OCI-LY7 (cell line): ENCODE measurements around the gene NUP210. TPM values are rescaled to one million over a fixed set of nuclear protein-coding genes. Genes with fewer than 3 reads are reported as not detected.

Source experiments
- BruUV-seq: library from RNA; stranded (reverse); fragments of 400-500 nt; replicated peaks from 2 replicates; lab custom pipeline; 2021; lab: Mats Ljungman, UMichigan
- CTCF ChIA-PET: fragments of 300-600 bp; sonication (Branson Sonifier 250); formaldehyde crosslinking; loops from one replicate; lab custom pipeline; 2022; ENCODE audit warnings: antibody characterized with exemption; ENCODE audit not compliant: unreplicated experiment; lab: Charles Lee
- POLR2A ChIA-PET: fragments of 300-600 bp; sonication (Branson Sonifier 250); formaldehyde crosslinking; loops from one replicate; lab custom pipeline; 2022; ENCODE audit warnings: antibody characterized with exemption; lab: Charles Lee
- DNase-seq: peaks from one replicate; pipeline ENCODE4 v3.0.0-alpha.2; 2015; ENCODE audit warnings: low spot score
- H2AFZ ChIP-seq: fragments of 200-600 bp; sonication (generic), shearing (Covaris generic); 2 replicates; pipeline ENCODE4 v1.6.1; 2014; ENCODE audit warnings: mild to moderate bottlenecking, antibody characterized with exemption, low read length, moderate library complexity
- H3K27ac ChIP-seq: fragments of 200-600 bp; sonication (generic); 2 replicates; pipeline ENCODE4 v1.5.1; 2014; ENCODE audit warnings: mixed run types, low read depth, mild to moderate bottlenecking, moderate library complexity, low read length, inconsistent platforms; ENCODE audit not compliant: poor library complexity, severe bottlenecking
- H3K36me3 ChIP-seq: fragments of 200-600 bp; sonication (generic); 2 replicates; pipeline ENCODE4 v1.6.1; 2014; ENCODE audit warnings: mild to moderate bottlenecking, antibody characterized with exemption, low read length, moderate library complexity, mixed read lengths; ENCODE audit not compliant: insufficient read depth
- H3K4me1 ChIP-seq: fragments of 200-600 bp; sonication (generic); 2 replicates; pipeline ENCODE4 v1.5.1; 2014; ENCODE audit warnings: mild to moderate bottlenecking, low read length; ENCODE audit not compliant: insufficient read depth, poor library complexity, severe bottlenecking
- H3K4me2 ChIP-seq: fragments of 200-600 bp; sonication (generic); 2 replicates; pipeline ENCODE4 v1.6.1; 2014; ENCODE audit warnings: mild to moderate bottlenecking, low read length
- H3K4me3 ChIP-seq: fragments of 200-600 bp; sonication (generic); 2 replicates; pipeline ENCODE4 v1.5.1; 2014; ENCODE audit warnings: mild to moderate bottlenecking, low read depth, low read length; ENCODE audit not compliant: poor library complexity, severe bottlenecking
- H3K79me2 ChIP-seq: fragments of 200-600 bp; sonication (generic); 2 replicates; pipeline ENCODE4 v1.6.1; 2016; ENCODE audit warnings: low read depth, mild to moderate bottlenecking, low read length, moderate library complexity, mixed read lengths; ENCODE audit not compliant: insufficient read depth
- H3K9me2 ChIP-seq: fragments of 200-600 bp; sonication (generic); 2 replicates; pipeline ENCODE4 v1.6.1; 2016; ENCODE audit warnings: mild to moderate bottlenecking, low read length, mixed read lengths; ENCODE audit not compliant: insufficient read depth
- H3K9me3 ChIP-seq: fragments of 200-600 bp; sonication (generic); 2 replicates; pipeline ENCODE4 v1.6.1; 2014; ENCODE audit warnings: mild to moderate bottlenecking, mixed run types, low read length, mixed read lengths
- H4K20me1 ChIP-seq: fragments of 200-600 bp; sonication (generic); 2 replicates; pipeline ENCODE4 v1.6.1; 2014; ENCODE audit warnings: mild to moderate bottlenecking, antibody characterized with exemption, low read length, moderate library complexity, mixed read lengths; ENCODE audit not compliant: insufficient read depth
- CTCF ChIP-seq: fragments of 200-600 bp; sonication (generic); conservative IDR thresholded peaks from 2 replicates; pipeline ENCODE4 v1.5.1; 2014; ENCODE audit warnings: mild to moderate bottlenecking, antibody characterized with exemption, low read length, moderate library complexity, mixed read lengths
- EZH2phosphoT487 ChIP-seq: fragments of 200-600 bp; sonication (generic); IDR thresholded peaks from 2 replicates; pipeline ENCODE4 v1.6.1; 2018; ENCODE audit warnings: low read depth, borderline replicate concordance, mild to moderate bottlenecking, mixed run types, antibody characterized with exemption, low read length, moderate library complexity, mixed read lengths
- intact Hi-C: fragments of 100-400 bp; cut with micrococcal nuclease; formaldehyde crosslinking; loops from one replicate; pipeline ENCODE4 v1.10.0; 2022; ENCODE audit not compliant: unreplicated experiment
- total RNA-seq, 2 experiments: library from RNA; depleted of rRNA in 1 of 2; stranded (reverse); fragments of >200 nt in 1 of 2; shearing (Covaris generic) in 1 of 2; gene quantifications; 2 replicates each; pipeline ENCODE4 v1.2.3, GENCODE V29; 2014 to 2022

The NUP210 gene
- total RNA-seq, 2 experiments from 2014 or later = 195 to 232 TPM

DNA sequence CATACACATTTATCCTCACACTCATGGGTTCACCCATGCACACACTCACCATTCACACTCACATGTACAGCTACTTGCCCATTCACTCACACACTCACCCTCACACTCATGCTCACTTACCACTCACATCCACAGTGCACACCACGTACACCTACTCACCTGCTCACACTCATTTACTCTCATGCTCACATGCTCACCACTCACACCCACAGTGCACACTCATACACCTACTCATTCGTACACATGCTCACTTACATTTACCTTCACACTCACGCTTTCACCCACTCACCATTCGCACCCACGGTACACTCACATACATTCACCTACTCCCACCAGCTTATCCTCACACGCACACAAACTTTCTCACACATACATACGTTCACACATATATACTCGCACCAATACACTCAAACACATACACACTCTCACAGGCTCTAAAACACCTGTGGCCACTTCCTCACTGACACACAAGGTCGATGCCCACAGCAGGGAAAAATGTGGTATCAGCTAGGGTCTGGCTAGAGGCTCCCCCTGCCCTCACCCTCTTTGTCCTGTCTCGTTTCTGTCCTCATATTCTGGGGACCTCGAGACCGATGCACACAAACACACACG lies 46.0 kb downstream of the NUP210 start:
- H3K27ac ChIP-seq = no peak overlapping the region
- ChIA-PET CTCF (no interaction called here), POLR2A (no interaction called here)
- H3K79me2 ChIP-seq = no peaks in the 10 kb centered on the region
- intact Hi-C loops = no loop called here
- no peak for TF ChIP-seq EZH2phosphoT487
- TF ChIP-seq CTCF = no peak
- H3K4me2 ChIP-seq = no peak overlapping the region
- no peaks in the 10 kb centered on the region for H3K9me3 ChIP-seq
- no peaks in the 10 kb centered on the region for H3K4me1 ChIP-seq
- peaks cover 98% of the 10 kb centered on the region for H3K36me3 ChIP-seq
- no peak overlapping the region for H2AFZ ChIP-seq
- DNase-seq = no peak
- no TSS peak for BruUV-seq
- H4K20me1 ChIP-seq = no peaks in the 10 kb centered on the region
- H3K4me3 ChIP-seq = no peak overlapping the region
- H3K9me2 ChIP-seq = no peaks in the 10 kb centered on the region

DNA sequence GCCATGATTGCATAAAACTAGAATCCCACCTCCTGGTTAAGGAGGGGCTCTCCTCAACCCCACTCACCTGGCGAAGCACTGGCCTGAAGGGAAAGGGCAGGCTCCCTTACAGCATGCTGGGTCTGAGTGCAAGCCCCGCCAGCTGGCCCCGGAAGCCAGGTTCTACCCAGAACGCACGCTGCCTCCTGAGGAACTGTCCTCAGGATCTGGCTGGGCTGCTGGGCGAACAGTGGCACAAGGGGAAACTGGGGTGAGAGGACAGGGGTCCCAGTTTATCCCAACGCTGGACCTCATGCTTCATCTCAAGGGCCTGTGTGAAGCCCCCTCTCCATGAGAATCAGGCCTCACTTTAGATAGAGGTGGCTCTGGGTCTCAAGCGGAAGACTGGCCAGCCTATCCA lies 47.5 kb downstream of the NUP210 start:
- H2AFZ ChIP-seq = no peak overlapping the region
- H3K4me1 ChIP-seq = no peaks in the 10 kb centered on the region
- no peak for DNase-seq
- H3K9me3 ChIP-seq = no peaks in the 10 kb centered on the region
- no peak for TF ChIP-seq CTCF
- ChIA-PET CTCF (no interaction called here), POLR2A (no interaction called here)
- H4K20me1 ChIP-seq = no peaks in the 10 kb centered on the region
- peaks cover 97% of the 10 kb centered on the region for H3K36me3 ChIP-seq
- no peaks in the 10 kb centered on the region for H3K9me2 ChIP-seq
- no peaks in the 10 kb centered on the region for H3K79me2 ChIP-seq
- no peak overlapping the region for H3K4me3 ChIP-seq
- H3K27ac ChIP-seq = no peak overlapping the region
- H3K4me2 ChIP-seq = no peak overlapping the region
- intact Hi-C loops = no loop called here
- no TSS peak for BruUV-seq

DNA sequence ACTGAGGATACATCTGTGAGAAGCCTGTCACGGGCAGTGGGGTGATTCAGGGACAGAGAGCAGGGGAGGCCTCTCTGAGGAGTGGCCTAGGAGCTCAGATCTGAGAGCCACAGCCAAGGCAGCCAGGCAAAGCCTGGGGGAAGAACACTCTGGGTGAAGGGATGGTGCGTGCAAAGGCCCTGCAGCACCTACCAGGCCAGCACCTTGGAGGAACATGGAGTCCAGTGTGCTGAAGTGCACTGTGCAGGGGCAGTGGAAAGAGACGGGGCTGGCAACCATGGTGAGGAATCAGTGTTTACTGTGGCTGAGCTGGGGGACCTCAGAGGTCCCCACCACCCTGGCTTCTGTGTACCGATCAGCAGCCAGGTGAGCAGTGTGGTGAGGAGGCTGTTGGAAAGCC lies 48.0 kb downstream of the NUP210 start:
- H3K27ac ChIP-seq = no peak overlapping the region
- H3K9me3 ChIP-seq = no peaks in the 10 kb centered on the region
- no peak for DNase-seq
- intact Hi-C loops = no loop called here
- peaks cover 99% of the 10 kb centered on the region for H3K36me3 ChIP-seq
- BruUV-seq = no TSS peak
- no peak for TF ChIP-seq EZH2phosphoT487
- TF ChIP-seq CTCF = no peak
- no peak overlapping the region for H2AFZ ChIP-seq
- H4K20me1 ChIP-seq = no peaks in the 10 kb centered on the region
- no peak overlapping the region for H3K4me3 ChIP-seq
- ChIA-PET CTCF (no interaction called here), POLR2A (no interaction called here)
- no peaks in the 10 kb centered on the region for H3K4me1 ChIP-seq
- H3K9me2 ChIP-seq = no peaks in the 10 kb centered on the region
- no peaks in the 10 kb centered on the region for H3K79me2 ChIP-seq
- H3K4me2 ChIP-seq = no peak overlapping the region
